ENCODE measurements around the gene IRF2BPL.

DNA sequence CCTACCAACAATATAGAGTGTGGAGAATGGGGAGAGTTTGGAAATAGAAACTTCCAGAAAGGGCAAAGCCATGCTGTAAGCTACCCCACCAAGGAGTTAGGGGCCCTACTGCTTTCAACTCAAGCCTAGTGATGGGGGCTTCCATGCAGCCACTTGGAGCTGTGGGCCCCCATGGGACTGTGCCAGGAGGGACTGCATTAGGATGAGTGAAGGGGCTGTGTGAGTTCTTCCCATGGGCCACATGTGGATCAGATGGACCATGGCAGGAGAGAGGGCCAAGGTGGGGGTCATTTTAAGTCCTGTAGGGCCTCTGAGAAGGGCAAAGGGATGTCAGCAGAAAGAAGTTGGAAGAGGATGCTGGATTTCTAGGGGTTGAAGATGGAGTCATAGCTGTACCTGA lies 46.5 kb upstream of the IRF2BPL start:
- TF ChIP-seq, protein P1, sequence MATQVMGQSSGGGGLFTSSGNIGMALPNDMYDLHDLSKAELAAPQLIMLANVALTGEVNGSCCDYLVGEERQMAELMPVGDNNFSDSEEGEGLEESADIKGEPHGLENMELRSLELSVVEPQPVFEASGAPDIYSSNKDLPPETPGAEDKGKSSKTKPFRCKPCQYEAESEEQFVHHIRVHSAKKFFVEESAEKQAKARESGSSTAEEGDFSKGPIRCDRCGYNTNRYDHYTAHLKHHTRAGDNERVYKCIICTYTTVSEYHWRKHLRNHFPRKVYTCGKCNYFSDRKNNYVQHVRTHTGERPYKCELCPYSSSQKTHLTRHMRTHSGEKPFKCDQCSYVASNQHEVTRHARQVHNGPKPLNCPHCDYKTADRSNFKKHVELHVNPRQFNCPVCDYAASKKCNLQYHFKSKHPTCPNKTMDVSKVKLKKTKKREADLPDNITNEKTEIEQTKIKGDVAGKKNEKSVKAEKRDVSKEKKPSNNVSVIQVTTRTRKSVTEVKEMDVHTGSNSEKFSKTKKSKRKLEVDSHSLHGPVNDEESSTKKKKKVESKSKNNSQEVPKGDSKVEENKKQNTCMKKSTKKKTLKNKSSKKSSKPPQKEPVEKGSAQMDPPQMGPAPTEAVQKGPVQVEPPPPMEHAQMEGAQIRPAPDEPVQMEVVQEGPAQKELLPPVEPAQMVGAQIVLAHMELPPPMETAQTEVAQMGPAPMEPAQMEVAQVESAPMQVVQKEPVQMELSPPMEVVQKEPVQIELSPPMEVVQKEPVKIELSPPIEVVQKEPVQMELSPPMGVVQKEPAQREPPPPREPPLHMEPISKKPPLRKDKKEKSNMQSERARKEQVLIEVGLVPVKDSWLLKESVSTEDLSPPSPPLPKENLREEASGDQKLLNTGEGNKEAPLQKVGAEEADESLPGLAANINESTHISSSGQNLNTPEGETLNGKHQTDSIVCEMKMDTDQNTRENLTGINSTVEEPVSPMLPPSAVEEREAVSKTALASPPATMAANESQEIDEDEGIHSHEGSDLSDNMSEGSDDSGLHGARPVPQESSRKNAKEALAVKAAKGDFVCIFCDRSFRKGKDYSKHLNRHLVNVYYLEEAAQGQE (IDR thresholded peaks at IDR 0.05), result no peak
- TF ChIP-seq, protein P2, sequence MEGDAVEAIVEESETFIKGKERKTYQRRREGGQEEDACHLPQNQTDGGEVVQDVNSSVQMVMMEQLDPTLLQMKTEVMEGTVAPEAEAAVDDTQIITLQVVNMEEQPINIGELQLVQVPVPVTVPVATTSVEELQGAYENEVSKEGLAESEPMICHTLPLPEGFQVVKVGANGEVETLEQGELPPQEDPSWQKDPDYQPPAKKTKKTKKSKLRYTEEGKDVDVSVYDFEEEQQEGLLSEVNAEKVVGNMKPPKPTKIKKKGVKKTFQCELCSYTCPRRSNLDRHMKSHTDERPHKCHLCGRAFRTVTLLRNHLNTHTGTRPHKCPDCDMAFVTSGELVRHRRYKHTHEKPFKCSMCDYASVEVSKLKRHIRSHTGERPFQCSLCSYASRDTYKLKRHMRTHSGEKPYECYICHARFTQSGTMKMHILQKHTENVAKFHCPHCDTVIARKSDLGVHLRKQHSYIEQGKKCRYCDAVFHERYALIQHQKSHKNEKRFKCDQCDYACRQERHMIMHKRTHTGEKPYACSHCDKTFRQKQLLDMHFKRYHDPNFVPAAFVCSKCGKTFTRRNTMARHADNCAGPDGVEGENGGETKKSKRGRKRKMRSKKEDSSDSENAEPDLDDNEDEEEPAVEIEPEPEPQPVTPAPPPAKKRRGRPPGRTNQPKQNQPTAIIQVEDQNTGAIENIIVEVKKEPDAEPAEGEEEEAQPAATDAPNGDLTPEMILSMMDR (IDR thresholded peaks at IDR 0.05; ENCODE audit: low read depth, low read length, missing input control), result no peak
